Spleen (tissue), 7 donors: ENCODE measurements around the gene FRMD4A.

Source experiments
- POLR2A ChIP-seq, 3 donors: fragments of 450-650 bp; IDR thresholded peaks; one replicate each; pipeline ENCODE4 v1.5.1; 2017; ENCODE audit warnings: antibody characterized with exemption in 3 of 3, mild to moderate bottlenecking in 1 of 3
- POLR2AphosphoS5 ChIP-seq, 3 donors: sonication (generic); formaldehyde crosslinking; IDR thresholded peaks; one replicate each; pipeline ENCODE4 v1.5.1; 2017; ENCODE audit warnings: antibody characterized with exemption in 3 of 3
- TF ChIP-seq, protein P1 (sequence below), 11 experiments: fragments of 200-600 bp in 7 of 11; fragments of 450-650 bp in 4 of 11; sonication (generic) in 4 of 11; IDR thresholded peaks in 8 of 11; conservative IDR thresholded peaks in 3 of 11; 1 replicate in 7 of 11; 2 replicates in 4 of 11; pipeline versions ENCODE4 v1.4.0 to v1.8.0; 2016 to 2021; ENCODE audit warnings: antibody characterized with exemption in 11 of 11, inconsistent platforms in 4 of 11, mild to moderate bottlenecking in 1 of 11
- donor health status: DM: no; HTN: no; CAD: no; lungs with moderate emphysema.
- donor health status: DM: no; HTN: no; CAD: no.
- donor health status: DM: no; HTN: no; CAD: no.

DNA sequence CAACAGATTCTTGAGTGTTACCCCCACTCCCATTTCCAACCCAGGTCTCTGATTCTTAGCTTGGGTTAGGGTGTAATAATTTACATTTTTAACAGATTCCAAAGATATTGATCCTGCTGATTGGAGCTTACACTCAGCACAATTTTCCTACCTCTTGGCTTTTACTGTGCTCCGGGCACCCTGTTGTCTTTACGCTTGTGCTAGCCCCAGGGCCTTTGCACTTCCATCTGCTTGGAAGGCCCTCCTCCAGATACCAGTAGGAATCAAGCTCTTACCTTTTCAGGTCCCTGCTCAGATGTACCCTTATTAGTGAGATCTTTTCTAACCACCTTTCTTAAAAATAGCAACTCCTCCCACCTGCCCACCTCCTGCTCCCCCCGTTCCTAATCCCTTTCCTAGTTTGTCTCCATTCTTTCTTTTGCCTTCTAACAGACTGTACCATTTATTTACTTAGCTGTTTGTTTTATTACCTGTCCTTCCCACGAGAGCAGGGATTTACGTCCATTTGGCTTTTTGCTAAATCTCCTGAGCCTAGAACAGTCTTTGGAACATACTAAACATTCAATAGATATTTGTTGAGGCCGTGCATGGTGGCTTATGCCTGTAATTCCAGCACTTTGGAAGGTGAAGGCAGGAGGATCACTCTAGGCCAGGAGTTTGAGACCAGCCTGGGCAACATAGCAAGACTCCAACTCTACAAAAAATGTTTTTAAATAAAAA, 427.7 kb downstream of the FRMD4A start:
- TF ChIP-seq POLR2A (IDR thresholded peaks at IDR 0.05) (no peak), POLR2AphosphoS5 (IDR thresholded peaks at IDR 0.05) (no peak)
- TF ChIP-seq, protein P1, sequence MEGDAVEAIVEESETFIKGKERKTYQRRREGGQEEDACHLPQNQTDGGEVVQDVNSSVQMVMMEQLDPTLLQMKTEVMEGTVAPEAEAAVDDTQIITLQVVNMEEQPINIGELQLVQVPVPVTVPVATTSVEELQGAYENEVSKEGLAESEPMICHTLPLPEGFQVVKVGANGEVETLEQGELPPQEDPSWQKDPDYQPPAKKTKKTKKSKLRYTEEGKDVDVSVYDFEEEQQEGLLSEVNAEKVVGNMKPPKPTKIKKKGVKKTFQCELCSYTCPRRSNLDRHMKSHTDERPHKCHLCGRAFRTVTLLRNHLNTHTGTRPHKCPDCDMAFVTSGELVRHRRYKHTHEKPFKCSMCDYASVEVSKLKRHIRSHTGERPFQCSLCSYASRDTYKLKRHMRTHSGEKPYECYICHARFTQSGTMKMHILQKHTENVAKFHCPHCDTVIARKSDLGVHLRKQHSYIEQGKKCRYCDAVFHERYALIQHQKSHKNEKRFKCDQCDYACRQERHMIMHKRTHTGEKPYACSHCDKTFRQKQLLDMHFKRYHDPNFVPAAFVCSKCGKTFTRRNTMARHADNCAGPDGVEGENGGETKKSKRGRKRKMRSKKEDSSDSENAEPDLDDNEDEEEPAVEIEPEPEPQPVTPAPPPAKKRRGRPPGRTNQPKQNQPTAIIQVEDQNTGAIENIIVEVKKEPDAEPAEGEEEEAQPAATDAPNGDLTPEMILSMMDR (IDR thresholded peaks at IDR 0.05 in 8 of 11, conservative IDR thresholded peaks at IDR 0.05 in 3 of 11) = no peak
